Esophagus (tissue), 2 donors: ENCODE results near the gene CNTFR. TPM values are rescaled to one million over a fixed set of nuclear protein-coding genes. Genes with fewer than 3 reads are reported as not detected.

Experiments
- H3K27ac ChIP-seq, 2 donors: one replicate each; pipeline ENCODE4 v1.5.1; 2013; ENCODE audit warnings: low read depth in 2 of 2, mild to moderate bottlenecking in 2 of 2, inconsistent platforms in 1 of 2, low read length in 1 of 2, moderate library complexity in 1 of 2
- H3K27me3 ChIP-seq, 2 donors: one replicate each; pipeline ENCODE4 v1.6.1; 2013; ENCODE audit warnings: low read length in 2 of 2, control low read depth in 1 of 2, mild to moderate bottlenecking in 1 of 2; ENCODE audit not compliant: insufficient read depth in 2 of 2, control insufficient read depth in 1 of 2
- H3K36me3 ChIP-seq, 2 donors: one replicate each; pipeline ENCODE4 v1.6.1; 2013; ENCODE audit warnings: low read length in 1 of 2; ENCODE audit not compliant: control insufficient read depth in 2 of 2, insufficient read depth in 2 of 2
- H3K4me1 ChIP-seq, 2 donors: one replicate each; pipeline ENCODE4 v1.6.1; 2013; ENCODE audit warnings: low read length in 1 of 2; ENCODE audit not compliant: control insufficient read depth in 2 of 2, insufficient read depth in 2 of 2
- H3K4me3 ChIP-seq, 2 donors: one replicate each; pipeline ENCODE4 v1.5.1; 2013; ENCODE audit warnings: low read length in 2 of 2, mild to moderate bottlenecking in 2 of 2, low read depth in 1 of 2, moderate library complexity in 1 of 2
- H3K9me3 ChIP-seq, 2 donors: one replicate each; pipeline ENCODE4 v1.6.1; 2013; ENCODE audit warnings: mild to moderate bottlenecking in 2 of 2, low read depth in 1 of 2, low read length in 1 of 2, moderate library complexity in 1 of 2; ENCODE audit not compliant: control insufficient read depth in 2 of 2, insufficient read depth in 1 of 2
- WGBS, 2 donors: extraction: QIAGEN DNeasy Blood & Tissue Kit; methylation state at CpG; one replicate each; pipeline ENCODE4 v1.1.7; 2013; 5-methylcytosine and 5-hydroxymethylcytosine counted together
- polyA plus RNA-seq, 2 donors: library from polyadenylated mRNA; stranded (reverse); fragments of 200-250 nt; gene quantifications; one replicate each; pipeline ENCODE4 v1.2.3, GENCODE V29; 2013
- donor health status: healthy with polysubstance abuse.
- donor health status: Bipolar disorder and iron deficiency.

Gene CNTFR
- polyA plus RNA-seq, 2 donors, result 0.22 to 0.54 TPM

GRCh38 chr9:34591248-34591916 lies 1.9 kb upstream of the CNTFR start:
- Histone ChIP-seq H3K36me3 (no peaks in the 10 kb centered on the region), H3K4me1 (peaks cover 12 to 27% of the 10 kb centered on the region in 2 donors), H3K27ac (no peak overlapping the region), H3K27me3 (peaks cover 5 to 13% of the 10 kb centered on the region in 2 donors), H3K9me3 (no peaks in the 10 kb centered on the region), H3K4me3 (peak overlapping the region; percentile 41 to 44)
- WGBS, 2 donors, result 5% methylated on average over 45 to 60 of the region's 60 CpGs

GRCh38 chr9:34590381-34591247 lies 1.1 kb upstream of the CNTFR start:
- H3K27me3 ChIP-seq, result peaks cover 5 to 13% of the 10 kb centered on the region in 2 donors

GRCh38 chr9:34588671-34589635 lies 571 bp downstream of the CNTFR start:
- H3K36me3 ChIP-seq, result no peaks in the 10 kb centered on the region
- H3K4me1 ChIP-seq, result peaks cover 12 to 27% of the 10 kb centered on the region in 2 donors
- H3K9me3 ChIP-seq, result no peaks in the 10 kb centered on the region
- peak overlapping the region; percentile 44 for H3K4me3 ChIP-seq
- peaks cover 5 to 13% of the 10 kb centered on the region in 2 donors for H3K27me3 ChIP-seq
- no peak overlapping the region for H3K27ac ChIP-seq
- 2 to 3% methylated on average over 78 to 86 of the region's 86 CpGs for WGBS, 2 donors

More at GRCh38 chr9:34590381-34591247, 1.1 kb upstream of the CNTFR start:
- Histone ChIP-seq H3K36me3 (no peaks in the 10 kb centered on the region), H3K4me1 (peaks cover 12 to 27% of the 10 kb centered on the region in 2 donors), H3K4me3 (peak overlapping the region; percentile 44), H3K27ac (no peak overlapping the region), H3K9me3 (no peaks in the 10 kb centered on the region)
- WGBS, 2 donors, result 12 to 15% methylated on average over 40 of the region's 40 CpGs

- H3K27ac ChIP-seq, result no peak overlapping the region
- peaks cover 5 to 13% of the 10 kb centered on the region in 2 donors for H3K27me3 ChIP-seq
- H3K4me1 ChIP-seq, result peaks cover 12 to 23% of the 10 kb centered on the region in 2 donors
- no peaks in the 10 kb centered on the region for H3K9me3 ChIP-seq
- no peak overlapping the region for H3K4me3 ChIP-seq
- 60 to 66% methylated on average over 2 of the region's 2 CpGs for WGBS, 2 donors
- no peaks in the 10 kb centered on the region for H3K36me3 ChIP-seq
These were observed 2.3 kb downstream of the CNTFR start for GRCh38 chr9:34587271-34587670.

GRCh38 chr9:34585946-34586669 lies 3.4 kb downstream of the CNTFR start:
- Histone ChIP-seq H3K4me1 (peaks cover 9 to 19% of the 10 kb centered on the region in 2 donors), H3K9me3 (no peaks in the 10 kb centered on the region), H3K27ac (no peak overlapping the region), H3K36me3 (no peaks in the 10 kb centered on the region), H3K27me3 (peaks cover 5 to 13% of the 10 kb centered on the region in 2 donors), H3K4me3 (no peak overlapping the region)
- WGBS, 2 donors, result 37 to 41% methylated on average over 11 of the region's 11 CpGs

GRCh38 chr9:34584970-34585369 lies 4.6 kb downstream of the CNTFR start:
- 62 to 65% methylated on average over 5 of the region's 5 CpGs for WGBS, 2 donors
- no peaks in the 10 kb centered on the region for H3K36me3 ChIP-seq
- H3K27ac ChIP-seq, result no peak overlapping the region
- H3K4me3 ChIP-seq, result no peak overlapping the region
- peaks cover 5 to 13% of the 10 kb centered on the region in 2 donors for H3K27me3 ChIP-seq
- H3K4me1 ChIP-seq, result peaks cover 3 to 10% of the 10 kb centered on the region in 2 donors
- no peaks in the 10 kb centered on the region for H3K9me3 ChIP-seq

GRCh38 chr9:34582787-34583186 lies 6.7 kb downstream of the CNTFR start:
- WGBS, 2 donors, result 89 to 94% methylated on average over 5 of the region's 5 CpGs
- H3K9me3 ChIP-seq, result no peaks in the 10 kb centered on the region
- no peak overlapping the region for H3K4me3 ChIP-seq
- peaks cover 0 to 7% of the 10 kb centered on the region in 2 donors for H3K4me1 ChIP-seq
- no peak overlapping the region for H3K27ac ChIP-seq
- H3K36me3 ChIP-seq, result no peaks in the 10 kb centered on the region
- peaks cover 2 to 7% of the 10 kb centered on the region in 2 donors for H3K27me3 ChIP-seq

GRCh38 chr9:34581318-34581717 lies 8.2 kb downstream of the CNTFR start:
- peaks cover 0 to 8% of the 10 kb centered on the region in 2 donors for H3K4me1 ChIP-seq
- H3K27me3 ChIP-seq, result peaks cover 0 to 7% of the 10 kb centered on the region in 2 donors
- 63 to 83% methylated on average over 3 of the region's 3 CpGs for whole genome bisulfite sequencing, 2 donors
- no peaks in the 10 kb centered on the region for H3K36me3 ChIP-seq
- no peak overlapping the region for H3K4me3 ChIP-seq
- no peak overlapping the region for H3K27ac ChIP-seq
- no peaks in the 10 kb centered on the region for H3K9me3 ChIP-seq
